Measurements from ENCODE around the gene ZNF331.
A peak's percentile ranks its signal among the peaks of the same experiment; 100 is the strongest.

Gene ZNF331

DNA sequence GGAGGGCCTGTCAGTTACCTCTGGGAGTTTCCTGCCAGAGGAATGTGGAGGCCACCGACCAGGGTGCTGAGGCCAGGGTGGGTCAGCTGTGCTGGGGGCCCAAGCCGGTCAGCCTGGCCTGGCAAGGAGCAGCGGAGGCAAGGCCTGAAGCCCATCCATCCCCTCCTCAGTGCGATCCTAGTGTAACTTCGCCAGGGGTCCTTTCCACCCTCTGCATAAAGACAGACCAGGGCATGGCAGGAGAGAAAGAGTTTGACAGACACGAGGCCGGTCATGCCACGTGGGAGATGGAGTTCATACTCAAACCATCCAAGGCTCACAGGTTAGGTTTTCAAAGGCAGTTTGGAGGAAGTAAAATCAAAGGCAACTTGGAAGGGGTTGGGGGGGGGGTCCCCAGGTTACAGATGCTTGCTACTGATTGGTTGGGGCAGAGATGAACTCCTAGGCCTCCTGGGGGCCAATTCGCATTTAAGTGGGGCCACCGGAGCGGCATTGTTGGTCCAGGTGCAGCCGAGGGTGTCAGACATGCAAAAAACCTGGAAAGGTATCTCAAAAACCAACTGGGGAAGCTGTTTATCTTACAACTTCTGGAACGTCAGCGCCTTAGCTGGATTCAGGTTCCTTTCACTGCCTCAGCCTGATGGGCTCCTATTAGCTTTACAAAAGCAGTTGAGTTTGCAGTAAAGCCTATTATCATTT, 57.0 kb downstream of the ZNF331 start:
- TF ChIP-seq, protein P1, sequence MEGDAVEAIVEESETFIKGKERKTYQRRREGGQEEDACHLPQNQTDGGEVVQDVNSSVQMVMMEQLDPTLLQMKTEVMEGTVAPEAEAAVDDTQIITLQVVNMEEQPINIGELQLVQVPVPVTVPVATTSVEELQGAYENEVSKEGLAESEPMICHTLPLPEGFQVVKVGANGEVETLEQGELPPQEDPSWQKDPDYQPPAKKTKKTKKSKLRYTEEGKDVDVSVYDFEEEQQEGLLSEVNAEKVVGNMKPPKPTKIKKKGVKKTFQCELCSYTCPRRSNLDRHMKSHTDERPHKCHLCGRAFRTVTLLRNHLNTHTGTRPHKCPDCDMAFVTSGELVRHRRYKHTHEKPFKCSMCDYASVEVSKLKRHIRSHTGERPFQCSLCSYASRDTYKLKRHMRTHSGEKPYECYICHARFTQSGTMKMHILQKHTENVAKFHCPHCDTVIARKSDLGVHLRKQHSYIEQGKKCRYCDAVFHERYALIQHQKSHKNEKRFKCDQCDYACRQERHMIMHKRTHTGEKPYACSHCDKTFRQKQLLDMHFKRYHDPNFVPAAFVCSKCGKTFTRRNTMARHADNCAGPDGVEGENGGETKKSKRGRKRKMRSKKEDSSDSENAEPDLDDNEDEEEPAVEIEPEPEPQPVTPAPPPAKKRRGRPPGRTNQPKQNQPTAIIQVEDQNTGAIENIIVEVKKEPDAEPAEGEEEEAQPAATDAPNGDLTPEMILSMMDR (IDR thresholded peaks at IDR 0.05; ENCODE audit: insufficient read depth, low read depth, low read length, missing control alignments) = no peak
- no peak overlapping the region for H3K4me3 ChIP-seq (ENCODE audit: low read length)
- no peak for DNase-seq (ENCODE audit: low read depth)

DNA sequence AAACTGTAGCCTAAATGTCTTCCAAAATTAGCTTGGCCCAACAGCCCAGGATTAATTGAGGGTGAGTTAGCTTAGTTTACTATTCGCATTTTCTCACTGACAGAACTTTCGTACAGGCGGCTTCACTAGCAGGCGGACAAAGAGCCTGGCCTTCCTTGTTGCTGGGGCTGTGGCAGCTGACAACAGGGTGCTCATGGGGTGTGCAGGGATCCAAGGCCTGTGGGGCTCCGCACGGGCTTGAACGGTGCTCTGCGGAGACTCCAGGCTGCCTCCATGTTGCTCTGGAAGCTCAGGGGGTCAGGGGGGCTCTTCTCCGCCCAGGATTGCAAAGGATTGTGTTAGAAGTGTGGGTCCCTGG, 57.5 kb downstream of the ZNF331 start:
- TF ChIP-seq, protein P1 (IDR thresholded peaks at IDR 0.05; ENCODE audit: insufficient read depth, low read depth, low read length, missing control alignments) = no peak
- H3K4me3 ChIP-seq (ENCODE audit: low read length) = no peak overlapping the region
- no peak for DNase-seq (ENCODE audit: low read depth)

DNA sequence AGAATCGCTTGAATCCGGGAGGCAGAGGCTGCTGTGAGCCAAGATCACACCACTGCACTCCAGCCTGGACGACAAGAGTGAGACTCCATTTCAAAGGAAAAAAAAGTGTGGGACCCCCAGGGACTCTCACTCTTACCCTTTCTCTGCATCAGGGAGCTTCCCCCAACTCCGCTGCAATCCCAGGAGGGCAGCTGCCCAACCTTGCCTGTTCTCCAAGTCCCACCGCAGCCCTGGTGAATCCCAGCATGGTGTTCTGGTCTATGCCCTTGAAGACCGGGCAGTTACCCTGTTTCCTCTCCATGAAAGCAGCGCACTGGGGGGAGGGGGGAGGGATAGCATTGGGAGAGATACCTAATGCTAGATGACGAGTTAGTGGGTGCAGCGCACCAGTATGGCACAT, 58.1 kb downstream of the ZNF331 start:
- no peak overlapping the region for H3K4me3 ChIP-seq (ENCODE audit: low read length)
- no peak for DNase-seq (ENCODE audit: low read depth)
- TF ChIP-seq, protein P1 (IDR thresholded peaks at IDR 0.05; ENCODE audit: insufficient read depth, low read depth, low read length, missing control alignments) = no peak

DNA sequence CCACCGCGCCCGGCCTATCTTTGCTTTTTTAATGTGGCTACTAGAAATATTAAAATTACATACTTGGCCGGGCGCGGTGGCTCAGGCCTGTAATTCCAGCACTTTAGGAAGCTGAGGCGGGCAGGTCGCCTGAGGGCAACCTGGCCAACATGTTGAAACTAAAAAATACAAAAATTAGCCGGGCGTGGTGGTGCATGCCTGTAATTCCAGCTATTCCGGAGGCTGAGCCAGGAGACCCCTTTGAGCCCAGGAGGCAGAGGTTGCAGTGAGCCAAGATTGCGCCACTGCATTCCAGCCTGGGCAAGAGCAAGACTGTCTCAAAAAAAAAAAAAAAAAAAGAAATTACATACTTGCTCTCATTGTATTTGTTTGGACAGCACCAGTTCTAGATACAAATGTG, 59.1 kb downstream of the ZNF331 start:
- TF ChIP-seq, protein P1 (IDR thresholded peaks at IDR 0.05; ENCODE audit: insufficient read depth, low read depth, low read length, missing control alignments) = no peak
- H3K4me3 ChIP-seq (ENCODE audit: low read length) = no peak overlapping the region
- peak; percentile 67 for DNase-seq (ENCODE audit: low read depth)

DNA sequence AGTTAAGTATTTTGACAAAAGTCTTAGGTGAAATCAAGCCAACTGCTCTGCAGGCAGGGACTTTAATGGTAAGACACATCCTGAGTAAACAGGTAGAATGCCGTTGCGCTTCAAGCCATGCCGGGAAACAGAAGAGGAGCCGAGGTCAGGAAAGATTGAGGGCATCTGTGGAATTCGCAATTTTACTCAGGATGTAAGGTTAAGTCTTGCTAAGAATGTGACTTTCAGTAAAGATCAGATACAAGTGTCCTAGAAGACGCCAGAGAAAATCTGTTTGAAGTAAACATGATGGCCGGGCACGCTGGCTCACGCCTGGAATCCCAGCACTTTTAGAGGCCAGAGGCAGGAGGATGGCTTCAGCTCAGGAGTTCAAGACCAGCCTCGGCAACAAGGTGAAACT, 60.4 kb downstream of the ZNF331 start:
- no peak for DNase-seq (ENCODE audit: low read depth)
- TF ChIP-seq, protein P1 (IDR thresholded peaks at IDR 0.05; ENCODE audit: insufficient read depth, low read depth, low read length, missing control alignments) = no peak
- H3K4me3 ChIP-seq (ENCODE audit: low read length) = no peak overlapping the region

DNA sequence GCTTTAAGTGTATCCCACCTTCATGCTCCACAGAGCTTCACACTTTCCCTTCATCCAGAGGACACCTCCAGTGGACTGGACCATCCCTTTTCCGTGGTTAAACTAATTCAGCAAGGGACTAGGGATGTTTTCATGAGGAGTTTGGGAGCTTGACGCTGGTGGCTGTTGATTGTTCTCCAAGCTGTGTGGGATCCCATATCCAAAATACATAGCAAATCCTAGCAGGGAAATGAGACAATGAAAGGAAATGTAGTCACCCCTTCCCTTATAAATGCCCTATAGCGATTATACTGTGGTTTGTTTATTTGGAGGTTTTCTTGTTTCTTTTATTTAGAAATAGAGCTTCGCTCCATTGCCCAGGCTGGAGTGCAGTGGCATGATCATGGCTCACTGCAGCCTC, 62.3 kb downstream of the ZNF331 start:
- no peak for DNase-seq (ENCODE audit: low read depth)
- TF ChIP-seq, protein P1 (IDR thresholded peaks at IDR 0.05; ENCODE audit: insufficient read depth, low read depth, low read length, missing control alignments) = no peak
- no peak overlapping the region for H3K4me3 ChIP-seq (ENCODE audit: low read length)

DNA sequence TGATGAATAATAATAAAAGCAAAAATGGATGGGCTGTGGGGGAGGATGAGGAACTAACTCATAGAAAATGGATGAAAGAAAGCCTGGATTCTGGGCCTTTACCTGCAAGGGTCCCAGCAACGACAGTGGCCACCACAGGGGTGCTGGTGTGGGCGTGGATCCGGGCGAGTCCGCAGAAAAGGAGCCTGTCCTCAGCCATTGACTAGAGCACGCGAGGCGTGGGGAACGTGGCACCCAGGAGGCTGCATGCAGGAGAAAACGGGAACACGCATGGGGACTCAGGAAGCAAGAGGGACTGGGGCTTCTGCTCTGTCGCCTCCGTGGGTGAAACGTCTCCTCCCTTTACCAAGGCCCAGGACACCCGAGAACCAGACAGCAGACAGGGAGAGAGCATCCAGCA, 68.1 kb downstream of the ZNF331 start:
- DNase-seq (ENCODE audit: low read depth) = no peak
- TF ChIP-seq, protein P1 (IDR thresholded peaks at IDR 0.05; ENCODE audit: insufficient read depth, low read depth, low read length, missing control alignments) = no peak
- no peak overlapping the region for H3K4me3 ChIP-seq (ENCODE audit: low read length)

Measured in epithelial cell of esophagus (primary cell).